NOMO-1 (cell line): Measurements from ENCODE around the gene MSLN.
A peak's percentile ranks its signal among the peaks of the same experiment; 100 is the strongest.

Source experiments
- DNase-seq, 2 experiments: peaks; one replicate each; lab custom pipeline; 2025; ENCODE audit not compliant: unreplicated experiment in 2 of 2; lab: John Stamatoyannopoulos, UW

Gene MSLN

GRCh38 chr16:788399-789126 lies 28.0 kb downstream of the MSLN start, which contains the start of gene CHTF18:
CHTF18 (plus strand) TSS chr16:788620; CDS start chr16:788685, 65 bp downstream.
- DNase-seq: peak; percentile 84 to 92

- DNase-seq: no peak
These were observed 28.8 kb downstream of the MSLN start for GRCh38 chr16:789191-789850.

- DNase-seq: no peak
These were observed 29.6 kb downstream of the MSLN start for GRCh38 chr16:790086-790485.

GRCh38 chr16:791131-791530 lies 30.6 kb downstream of the MSLN start:
- no peak for DNase-seq

- DNase-seq: no peak
These were observed 31.9 kb downstream of the MSLN start for GRCh38 chr16:792221-792995.

- no peak for DNase-seq
These were observed 32.9 kb downstream of the MSLN start for GRCh38 chr16:793414-793813.

GRCh38 chr16:794091-794822 lies 33.7 kb downstream of the MSLN start:
- DNase-seq: no peak

GRCh38 chr16:794853-795466 lies 34.4 kb downstream of the MSLN start:
- DNase-seq: no peak

- no peak for DNase-seq
These were observed 35.2 kb downstream of the MSLN start for GRCh38 chr16:795580-796229.

- no peak for DNase-seq
These were observed 36.0 kb downstream of the MSLN start for GRCh38 chr16:796296-797119.

- DNase-seq: no peak
These were observed 36.5 kb downstream of the MSLN start for GRCh38 chr16:797120-797420.

GRCh38 chr16:797686-798085 lies 37.2 kb downstream of the MSLN start:
- no peak for DNase-seq

GRCh38 chr16:798666-799065 lies 38.1 kb downstream of the MSLN start:
- DNase-seq: no peak

- no peak for DNase-seq
These were observed 38.8 kb downstream of the MSLN start for GRCh38 chr16:799111-799947.

GRCh38 chr16:799948-800833 lies 39.7 kb downstream of the MSLN start, which contains the start of gene GNG13:
GNG13 (minus strand) TSS chr16:800734; CDS start chr16:799077, 1,657 bp downstream.
- no peak for DNase-seq

GRCh38 chr16:800834-801511 lies 40.4 kb downstream of the MSLN start:
- no peak for DNase-seq
